GM12878 (cell line): ENCODE measurements around the gene KCNA1. TPM values are rescaled to one million over a fixed set of nuclear protein-coding genes. Genes with fewer than 3 reads are reported as not detected.

Source experiments
- ATAC-seq: fragments of 200-7000 bp; cut with Tn5 transposase; 3 replicates; pipeline ENCODE4 v1.9.1; 2020; ENCODE audit warnings: mild to moderate bottlenecking, moderate library complexity
- BruUV-seq: library from RNA; stranded (reverse); fragments of 400-500 nt; replicated peaks from 2 replicates; lab custom pipeline; 2021; lab: Mats Ljungman, UMichigan
- CTCF ChIA-PET: fragments of 300-600 bp; sonication (Branson Sonifier 250); formaldehyde crosslinking; extraction: SDS; loops from one replicate; lab custom pipeline; 2021; ENCODE audit warnings: inconsistent platforms; lab: Yijun Ruan, JAX
- POLR2A ChIA-PET: fragments of 350-600 bp; formaldehyde crosslinking; extraction: SDS; loops from one replicate; lab custom pipeline; 2021; ENCODE audit warnings: inconsistent platforms; lab: Charles Lee
- RAD21 ChIA-PET: fragments of 300-600 bp; sonication (Branson Sonifier 250); formaldehyde crosslinking; loops from one replicate; lab custom pipeline; 2023; ENCODE audit warnings: antibody characterized with exemption; ENCODE audit not compliant: unreplicated experiment; lab: Charles Lee
- SMC1A ChIA-PET: fragments of 300-600 bp; sonication (Branson Sonifier 250); formaldehyde crosslinking; loops from one replicate; lab custom pipeline; 2023; ENCODE audit not compliant: unreplicated experiment, uncharacterized antibody; lab: Charles Lee
- DNase-seq: peaks from one replicate; pipeline ENCODE4 v3.0.0-alpha.2; 2011; ENCODE audit warnings: low read depth, low spot score
- FAIRE-seq: peaks from 3 replicates; lab custom pipeline; 2011; peaks lifted over from hg19 to GRCh38; lab: Jason Lieb, UNC
- H2AFZ ChIP-seq: 2 replicates; pipeline ENCODE4 v1.6.0; 2011; ENCODE audit warnings: low read depth, low read length, control low read depth; ENCODE audit not compliant: control insufficient read depth
- H3K27ac ChIP-seq: 2 replicates; pipeline ENCODE4 v1.5.1; 2011; ENCODE audit warnings: control low read depth; ENCODE audit not compliant: control insufficient read depth, insufficient read depth
- H3K27me3 ChIP-seq, 2 experiments: replicated peaks in 1 of 2; 2 replicates each; pipeline versions ENCODE4 v1.6.0 to v1.6.1; 2011; ENCODE audit warnings: low read length in 1 of 2; ENCODE audit not compliant: control insufficient read depth in 2 of 2, insufficient read depth in 2 of 2
- H3K36me3 ChIP-seq, 2 experiments: 2 replicates each; pipeline ENCODE4 v1.5.1; 2011; ENCODE audit warnings: low read length in 1 of 2; ENCODE audit not compliant: control insufficient read depth in 2 of 2, insufficient read depth in 2 of 2
- H3K4me1 ChIP-seq: 2 replicates; pipeline ENCODE4 v1.6.1; 2011; ENCODE audit warnings: mild to moderate bottlenecking, low read length, moderate library complexity, mixed read lengths; ENCODE audit not compliant: control insufficient read depth, insufficient read depth
- H3K4me2 ChIP-seq: 2 replicates; pipeline ENCODE4 v1.6.0; 2011; ENCODE audit warnings: control low read depth; ENCODE audit not compliant: control insufficient read depth, insufficient read depth
- H3K4me3 ChIP-seq: fragments of 200-600 bp; sonication (generic); 2 replicates; pipeline ENCODE4 v1.5.1; 2016
- H3K79me2 ChIP-seq: 2 replicates; pipeline ENCODE4 v1.6.0; 2011; ENCODE audit warnings: low read length; ENCODE audit not compliant: control insufficient read depth, insufficient read depth
- H3K9ac ChIP-seq: 2 replicates; pipeline ENCODE4 v1.8.0; 2011; ENCODE audit warnings: low read length, control low read depth, mixed read lengths; ENCODE audit not compliant: control insufficient read depth, insufficient read depth
- H3K9me3 ChIP-seq: replicated peaks from 3 replicates; pipeline ENCODE4 v1.5.1; 2011; ENCODE audit warnings: mild to moderate bottlenecking, low read length; ENCODE audit not compliant: control insufficient read depth, insufficient read depth
- H4K20me1 ChIP-seq: 2 replicates; pipeline ENCODE4 v1.6.0; 2011; ENCODE audit not compliant: control insufficient read depth, insufficient read depth
- CHD4 ChIP-seq: fragments of 200-600 bp; sonication (generic); IDR thresholded peaks from 2 replicates; pipeline ENCODE4 v1.6.1; 2016; ENCODE audit warnings: mild to moderate bottlenecking
- CTCF ChIP-seq, 3 experiments: IDR thresholded peaks in 2 of 3; conservative IDR thresholded peaks in 1 of 3; 2 replicates each; pipeline ENCODE4 v1.5.1; 2011; ENCODE audit warnings: low read depth in 3 of 3, low read length in 3 of 3, mild to moderate bottlenecking in 3 of 3, control low read depth in 2 of 3, moderate library complexity in 2 of 3, inconsistent platforms in 1 of 3, mixed read lengths in 1 of 3; ENCODE audit not compliant: control insufficient read depth in 2 of 3, insufficient read depth in 1 of 3; ENCODE audit errors: extremely low read depth in 1 of 3
- CUX1 ChIP-seq: IDR thresholded peaks from 2 replicates; pipeline ENCODE4 v1.6.1; 2012; ENCODE audit warnings: improper control_type of control experiment, low read depth, low read length; ENCODE audit not compliant: insufficient replicate concordance
- DPF2 ChIP-seq: fragments of 450-650 bp; IDR thresholded peaks from 2 replicates; pipeline ENCODE4 v1.6.1; 2017; ENCODE audit warnings: mild to moderate bottlenecking
- IKZF1 ChIP-seq: fragments of 450-650 bp; conservative IDR thresholded peaks from 2 replicates; pipeline ENCODE4 v1.6.1; 2017; ENCODE audit warnings: antibody characterized with exemption, mild to moderate bottlenecking
- NR2F1 ChIP-seq: fragments of 450-650 bp; conservative IDR thresholded peaks from 2 replicates; pipeline ENCODE4 v1.6.1; 2017; ENCODE audit warnings: mild to moderate bottlenecking
- NRF1 ChIP-seq: conservative IDR thresholded peaks from 2 replicates; pipeline ENCODE4 v1.6.1; 2011; ENCODE audit warnings: mild to moderate bottlenecking, low read depth, low read length, improper control_type of control experiment
- PAX5 ChIP-seq: IDR thresholded peaks from 2 replicates; pipeline ENCODE4 v1.6.1; 2011; ENCODE audit warnings: low read depth, low read length, borderline replicate concordance
- RAD21 ChIP-seq: IDR thresholded peaks from 2 replicates; pipeline ENCODE4 v1.6.1; 2011; ENCODE audit warnings: mild to moderate bottlenecking, low read depth, low read length, moderate library complexity; ENCODE audit not compliant: insufficient read depth
- RELB ChIP-seq: fragments of 450-650 bp; IDR thresholded peaks from 2 replicates; pipeline ENCODE4 v1.6.1; 2017; ENCODE audit warnings: low read depth, mild to moderate bottlenecking, moderate library complexity
- ZNF207 ChIP-seq: fragments of 450-650 bp; IDR thresholded peaks from 2 replicates; pipeline ENCODE4 v1.6.1; 2014; ENCODE audit warnings: antibody characterized with exemption, mild to moderate bottlenecking, borderline replicate concordance
- WGBS: methylation state at CpG from one replicate; pipeline ENCODE4 v1.1.6; 2016; ENCODE audit warnings: low lambda C conversion rate; ENCODE audit not compliant: insufficient replicate concordance, insufficient coverage; ENCODE audit errors: missing lambda C conversion rate; 5-methylcytosine and 5-hydroxymethylcytosine counted together
- in situ Hi-C: fragments of 300-500 bp; cut with MboI; formaldehyde crosslinking; loops from 9 replicates; pipeline ENCODE4 v1.14.3; 2018; ENCODE audit warnings: mixed read lengths
- intact Hi-C: fragments of 100-400 bp; cut with micrococcal nuclease; formaldehyde crosslinking; loops from one replicate; pipeline ENCODE4 v1.14.2; 2022; ENCODE audit not compliant: unreplicated experiment
- polyA plus RNA-seq, 11 experiments: library from polyadenylated mRNA; depleted of rRNA in 4 of 11; unstranded in 6 of 11; stranded (reverse) in 5 of 11; fragments of >200 nt; fragmentation: Nextera tagmentation in 4 of 11; fragmentation: Illumina TruSeq in 1 of 11; extraction: Ambion mirVana in 4 of 11; extraction: Trizol in 1 of 11; gene quantifications; 1 replicate in 1 of 11; 2 replicates in 10 of 11; pipeline versions ENCODE4 v1.2.1 to v1.2.3, GENCODE V29; 2011 to 2016; ENCODE audit warnings: inconsistent platforms in 2 of 11, missing spikeins in 2 of 11, low read depth in 1 of 11
- total RNA-seq, 4 experiments: library from RNA; depleted of rRNA in 3 of 4; stranded (reverse); fragments of >200 nt in 3 of 4; fragmentation: Illumina TruSeq in 1 of 4; extraction: Trizol in 1 of 4; gene quantifications; 2 replicates each; pipeline versions ENCODE4 v1.2.1 to v1.2.3, GENCODE V29; 2013 to 2021
- TF ChIP-seq, protein P1 (sequence below): IDR thresholded peaks from 2 replicates; pipeline ENCODE4 v1.6.1; 2012; ENCODE audit warnings: low read depth, low read length, improper control_type of control experiment

KCNA1 gene
- total and polyA plus RNA-seq, 10 of the 15 experiments (the other 5 are each of a cell fraction or from before 2014, with no cell fraction given), result 0.05 to 0.77 (median 0.33) TPM

GRCh38 chr12:4892418-4892817 lies 17.3 kb upstream of the KCNA1 start (continued):
- no peak for TF ChIP-seq RELB
- no peak for TF ChIP-seq NR2F1
- no peak for TF ChIP-seq CHD4
- TF ChIP-seq IKZF1, result no peak
- TF ChIP-seq RAD21, result no peak
- TF ChIP-seq, protein P1, sequence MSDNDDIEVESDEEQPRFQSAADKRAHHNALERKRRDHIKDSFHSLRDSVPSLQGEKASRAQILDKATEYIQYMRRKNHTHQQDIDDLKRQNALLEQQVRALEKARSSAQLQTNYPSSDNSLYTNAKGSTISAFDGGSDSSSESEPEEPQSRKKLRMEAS, result no peak
- TF ChIP-seq PAX5, result no peak
- no peak for TF ChIP-seq ZNF207
- TF ChIP-seq DPF2, result no peak

- 38% methylated on average over 9 of the region's 9 CpGs for WGBS
- Histone ChIP-seq H3K9ac (no peak overlapping the region), H4K20me1 (no peaks in the 10 kb centered on the region), H3K4me1 (no peaks in the 10 kb centered on the region), H3K27ac (no peak overlapping the region), H3K36me3 (no peaks in the 10 kb centered on the region), H3K4me2 (no peak overlapping the region), H3K27me3 (no peaks in the 10 kb centered on the region; a peak in 1 of 4 replicates), H3K4me3 (no peak overlapping the region), H2AFZ (no peak overlapping the region), H3K79me2 (no peaks in the 10 kb centered on the region), H3K9me3 (no peaks in the 10 kb centered on the region)
- BruUV-seq, result no TSS peak
- no peak for ATAC-seq
- ChIA-PET SMC1A (interaction anchor here (1.7 kb wide), 1 partner anchor 25 kb away, joined by 3 read pairs; no protein-coding TSS in a partner anchor), POLR2A (interaction anchor here (0.6 kb wide), 1 partner anchor 34 kb away, joined by 3 read pairs; no protein-coding TSS in a partner anchor), CTCF (no interaction called here), RAD21 (no interaction called here)
- DNase-seq, result no peak
- intact Hi-C loops (no loop called here), in situ Hi-C loops (no loop called here)
- FAIRE-seq, result no peak
- TF ChIP-seq RAD21 (no peak), CTCF (IDR thresholded peaks at IDR 0.05 in 2 of 3, conservative IDR thresholded peaks at IDR 0.05 in 1 of 3; ENCODE audit: control insufficient read depth in 2 of 3, extremely low read depth in 1 of 3, insufficient read depth in 1 of 3, low read depth in 3 of 3, low read length in 3 of 3) (no peak), CUX1 (no peak), NRF1 (no peak)
Measured at GRCh38 chr12:4894019-4894418, 15.7 kb upstream of the KCNA1 start.
